ENCODE results near the gene SIPA1L3.

GRCh38 chr19:37951816-37952210 is 44.8 kb downstream of the SIPA1L3 start:
- TF ChIP-seq, protein P1, sequence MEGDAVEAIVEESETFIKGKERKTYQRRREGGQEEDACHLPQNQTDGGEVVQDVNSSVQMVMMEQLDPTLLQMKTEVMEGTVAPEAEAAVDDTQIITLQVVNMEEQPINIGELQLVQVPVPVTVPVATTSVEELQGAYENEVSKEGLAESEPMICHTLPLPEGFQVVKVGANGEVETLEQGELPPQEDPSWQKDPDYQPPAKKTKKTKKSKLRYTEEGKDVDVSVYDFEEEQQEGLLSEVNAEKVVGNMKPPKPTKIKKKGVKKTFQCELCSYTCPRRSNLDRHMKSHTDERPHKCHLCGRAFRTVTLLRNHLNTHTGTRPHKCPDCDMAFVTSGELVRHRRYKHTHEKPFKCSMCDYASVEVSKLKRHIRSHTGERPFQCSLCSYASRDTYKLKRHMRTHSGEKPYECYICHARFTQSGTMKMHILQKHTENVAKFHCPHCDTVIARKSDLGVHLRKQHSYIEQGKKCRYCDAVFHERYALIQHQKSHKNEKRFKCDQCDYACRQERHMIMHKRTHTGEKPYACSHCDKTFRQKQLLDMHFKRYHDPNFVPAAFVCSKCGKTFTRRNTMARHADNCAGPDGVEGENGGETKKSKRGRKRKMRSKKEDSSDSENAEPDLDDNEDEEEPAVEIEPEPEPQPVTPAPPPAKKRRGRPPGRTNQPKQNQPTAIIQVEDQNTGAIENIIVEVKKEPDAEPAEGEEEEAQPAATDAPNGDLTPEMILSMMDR (IDR thresholded peaks at IDR 0.05; ENCODE audit: low read length), result no peak
- TF ChIP-seq EZH2 (optimal IDR thresholded peaks at IDR 0.05; ENCODE audit: low read depth, low read length), result no peak
- no peak for TF ChIP-seq EZH2phosphoT487 (IDR thresholded peaks at IDR 0.05; ENCODE audit: low read length)
